Spleen (tissue), 11 donors: Measurements from ENCODE around the gene ANO1. TPM values are rescaled to one million over a fixed set of nuclear protein-coding genes. Genes with fewer than 3 reads are reported as not detected.

ENCODE experiments used
- DNase-seq: peaks from one replicate; pipeline ENCODE4 v3.0.0-alpha.2; 2020
- H3K27ac ChIP-seq, 8 donors: fragments of 200-600 bp; sonication (generic) in 7 of 8; 1 replicate in 4 of 8; 2 replicates in 4 of 8; pipeline versions ENCODE4 v1.5.0 to v1.8.0; 2016 to 2021; ENCODE audit warnings: inconsistent platforms in 4 of 8, mild to moderate bottlenecking in 4 of 8, moderate library complexity in 1 of 8
- H3K27me3 ChIP-seq, 7 donors: fragments of 200-600 bp; sonication (generic) in 6 of 7; replicated peaks in 1 of 7; 1 replicate in 4 of 7; 2 replicates in 3 of 7; pipeline versions ENCODE4 v1.5.0 to v1.8.0; 2016 to 2021; ENCODE audit warnings: inconsistent platforms in 3 of 7, mild to moderate bottlenecking in 1 of 7
- H3K36me3 ChIP-seq, 6 donors: fragments of 200-600 bp; sonication (generic) in 5 of 6; 1 replicate in 4 of 6; 2 replicates in 2 of 6; pipeline versions ENCODE4 v1.5.0 to v1.8.0; 2016 to 2021; ENCODE audit warnings: inconsistent platforms in 2 of 6
- H3K4me1 ChIP-seq, 6 donors: fragments of 200-600 bp; sonication (generic) in 5 of 6; 1 replicate in 3 of 6; 2 replicates in 3 of 6; pipeline versions ENCODE4 v1.5.0 to v1.8.0; 2016 to 2021; ENCODE audit warnings: inconsistent platforms in 3 of 6
- H3K4me3 ChIP-seq, 8 donors: fragments of 200-600 bp; sonication (generic) in 7 of 8; 1 replicate in 4 of 8; 2 replicates in 4 of 8; pipeline versions ENCODE4 v1.5.0 to v1.8.0; 2016 to 2021; ENCODE audit warnings: inconsistent platforms in 4 of 8, mild to moderate bottlenecking in 4 of 8, moderate library complexity in 2 of 8
- H3K9me3 ChIP-seq, 8 donors: fragments of 200-600 bp; sonication (generic) in 7 of 8; 1 replicate in 4 of 8; 2 replicates in 4 of 8; pipeline versions ENCODE4 v1.5.0 to v1.8.0; 2016 to 2021; ENCODE audit warnings: inconsistent platforms in 4 of 8
- POLR2A ChIP-seq, 3 donors: fragments of 450-650 bp; IDR thresholded peaks; one replicate each; pipeline ENCODE4 v1.5.1; 2017; ENCODE audit warnings: antibody characterized with exemption in 3 of 3, mild to moderate bottlenecking in 1 of 3
- POLR2AphosphoS5 ChIP-seq, 3 donors: sonication (generic); formaldehyde crosslinking; IDR thresholded peaks; one replicate each; pipeline ENCODE4 v1.5.1; 2017; ENCODE audit warnings: antibody characterized with exemption in 3 of 3
- whole genome bisulfite sequencing, 5 donors: extraction: QIAGEN DNeasy Blood & Tissue Kit in 3 of 5; methylation state at CpG; one replicate each; pipeline versions ENCODE4 v1.1.5 to v1.1.7; 2013 to 2018; 5-methylcytosine and 5-hydroxymethylcytosine counted together
- intact Hi-C: fragments of 100-400 bp; cut with DNase I; formaldehyde crosslinking; loops from one replicate; pipeline ENCODE4 v1.15.0; 2023; ENCODE audit warnings: low total_unique reads
- polyA plus RNA-seq, 3 donors: library from polyadenylated mRNA; stranded (reverse); fragments of 200-250 nt; gene quantifications; one replicate each; pipeline ENCODE4 v1.2.1, GENCODE V29; 2013
- total RNA-seq, 7 donors: library from RNA; depleted of rRNA in 3 of 7; stranded (reverse); fragments of >200 nt in 3 of 7; fragmentation: NEBNext Ultra II Directional in 4 of 7; extraction: Animal tissue kit (Norgen Biotek cat#: 25700) in 4 of 7; gene quantifications; one replicate each; pipeline versions ENCODE4 v1.1.0 to v1.2.1, GENCODE V29; 2016 to 2021
- TF ChIP-seq, protein P1 (sequence below), 11 experiments: fragments of 200-600 bp in 7 of 11; fragments of 450-650 bp in 4 of 11; sonication (generic) in 4 of 11; IDR thresholded peaks in 8 of 11; conservative IDR thresholded peaks in 3 of 11; 1 replicate in 7 of 11; 2 replicates in 4 of 11; pipeline versions ENCODE4 v1.4.0 to v1.8.0; 2016 to 2021; ENCODE audit warnings: antibody characterized with exemption in 11 of 11, inconsistent platforms in 4 of 11, mild to moderate bottlenecking in 1 of 11
- donor health status: healthy with polysubstance abuse.
- donor health status: DM: no; HTN: no; CAD: no; lungs with moderate emphysema.
- donor health status: DM: no; HTN: no; CAD: no.
- donor health status: Bipolar disorder and iron deficiency.
- donor health status: healthy.
- donor health status: DM: no; HTN: no; CAD: no.
- donor health status: DM: yes; HTN: yes; CAD: no.

The ANO1 gene
- total and polyA plus RNA-seq, 10 donors: 0.22 to 1.2 (median 0.62) TPM

DNA sequence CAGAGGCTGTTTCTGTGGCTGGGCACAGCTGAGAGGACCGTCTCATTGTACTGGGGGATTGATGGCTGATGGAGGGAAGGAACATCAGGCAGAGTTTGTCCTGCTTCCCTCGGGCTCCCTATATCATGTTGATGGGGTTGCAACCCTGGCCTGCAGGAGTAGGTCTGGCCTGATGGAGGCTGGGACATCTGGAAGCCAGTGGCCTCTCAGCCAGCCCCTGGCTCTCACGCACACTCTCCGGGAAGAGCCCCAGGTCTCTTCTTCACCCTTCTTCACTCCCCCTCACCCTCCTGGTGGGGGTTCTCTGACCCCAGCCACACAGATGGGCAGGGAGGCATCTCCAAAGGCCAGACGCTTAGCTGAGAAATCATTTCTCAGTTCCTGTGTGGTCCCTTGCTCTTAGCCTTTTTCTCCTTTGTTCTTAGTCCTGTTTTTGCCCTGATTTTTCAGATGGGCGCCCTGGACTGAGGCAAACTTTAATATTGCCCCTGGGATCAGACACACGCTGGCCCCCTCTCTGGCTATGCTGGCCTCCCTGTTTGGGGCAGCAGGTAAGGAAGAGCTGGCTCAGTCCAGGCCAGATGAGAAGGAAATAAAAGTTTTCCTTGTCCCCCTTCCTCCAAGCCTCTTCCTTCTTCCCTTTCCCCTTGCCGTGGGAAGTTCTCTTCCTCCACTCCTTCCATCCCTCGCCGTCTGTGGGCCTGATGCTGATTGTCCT is 13.9 kb upstream of the ANO1 start:
- WGBS, 5 donors: 72 to 79% (median 79%) methylated on average over 10 of the region's 10 CpGs

DNA sequence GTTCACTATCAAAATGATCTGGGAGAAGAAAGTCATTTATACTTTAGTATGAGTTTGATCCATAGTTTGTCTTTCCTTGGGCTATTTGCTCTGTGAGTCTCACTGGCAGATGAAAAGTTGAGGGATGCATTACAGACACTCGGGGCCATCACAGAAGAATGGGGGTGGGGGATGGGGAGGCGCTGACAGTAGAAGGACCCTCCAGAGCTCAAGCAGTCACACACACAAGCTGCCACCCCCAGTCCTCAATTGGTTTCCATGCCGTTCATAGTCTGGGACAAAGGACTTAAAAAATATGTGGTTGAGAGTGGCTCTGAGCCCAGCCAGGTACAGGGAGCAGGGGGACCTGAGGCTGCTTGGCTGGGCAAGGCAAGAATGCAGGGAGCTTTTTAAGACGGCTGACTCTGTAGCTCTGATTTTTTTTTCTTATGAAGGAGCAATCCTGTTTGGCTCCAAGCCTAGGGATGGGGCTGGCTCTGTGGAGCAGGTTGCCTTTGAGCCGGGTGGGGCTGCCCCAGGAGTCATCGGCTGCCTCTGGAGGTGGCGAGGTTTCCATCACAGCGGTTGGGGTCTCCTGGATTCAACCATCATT is 13.3 kb upstream of the ANO1 start:
- no peaks in the 10 kb centered on the region for H3K9me3 ChIP-seq
- H3K27me3 ChIP-seq: peaks cover 0 to 39% (median 0%) of the 10 kb centered on the region in 7 donors
- 74 to 86% (median 84%) methylated on average over 8 of the region's 8 CpGs for WGBS, 5 donors
- H3K36me3 ChIP-seq: no peaks in the 10 kb centered on the region
- peaks cover 0 to 11% (median 6%) of the 10 kb centered on the region in 6 donors for H3K4me1 ChIP-seq
- TF ChIP-seq, protein P1, sequence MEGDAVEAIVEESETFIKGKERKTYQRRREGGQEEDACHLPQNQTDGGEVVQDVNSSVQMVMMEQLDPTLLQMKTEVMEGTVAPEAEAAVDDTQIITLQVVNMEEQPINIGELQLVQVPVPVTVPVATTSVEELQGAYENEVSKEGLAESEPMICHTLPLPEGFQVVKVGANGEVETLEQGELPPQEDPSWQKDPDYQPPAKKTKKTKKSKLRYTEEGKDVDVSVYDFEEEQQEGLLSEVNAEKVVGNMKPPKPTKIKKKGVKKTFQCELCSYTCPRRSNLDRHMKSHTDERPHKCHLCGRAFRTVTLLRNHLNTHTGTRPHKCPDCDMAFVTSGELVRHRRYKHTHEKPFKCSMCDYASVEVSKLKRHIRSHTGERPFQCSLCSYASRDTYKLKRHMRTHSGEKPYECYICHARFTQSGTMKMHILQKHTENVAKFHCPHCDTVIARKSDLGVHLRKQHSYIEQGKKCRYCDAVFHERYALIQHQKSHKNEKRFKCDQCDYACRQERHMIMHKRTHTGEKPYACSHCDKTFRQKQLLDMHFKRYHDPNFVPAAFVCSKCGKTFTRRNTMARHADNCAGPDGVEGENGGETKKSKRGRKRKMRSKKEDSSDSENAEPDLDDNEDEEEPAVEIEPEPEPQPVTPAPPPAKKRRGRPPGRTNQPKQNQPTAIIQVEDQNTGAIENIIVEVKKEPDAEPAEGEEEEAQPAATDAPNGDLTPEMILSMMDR (IDR thresholded peaks at IDR 0.05 in 8 of 11, conservative IDR thresholded peaks at IDR 0.05 in 3 of 11): no peak
- TF ChIP-seq POLR2A (IDR thresholded peaks at IDR 0.05) (no peak), POLR2AphosphoS5 (IDR thresholded peaks at IDR 0.05) (no peak)
- DNase-seq: no peak
- intact Hi-C loops: no loop called here
- H3K27ac ChIP-seq: no peak overlapping the region
- no peak overlapping the region for H3K4me3 ChIP-seq

More for the DNA sequence above, 13.9 kb upstream of the ANO1 start:
- H3K36me3 ChIP-seq: no peaks in the 10 kb centered on the region
- peaks cover 0 to 32% (median 0%) of the 10 kb centered on the region in 7 donors for H3K27me3 ChIP-seq
- TF ChIP-seq POLR2A (IDR thresholded peaks at IDR 0.05) (no peak), POLR2AphosphoS5 (IDR thresholded peaks at IDR 0.05) (no peak)
- TF ChIP-seq, protein P1 (IDR thresholded peaks at IDR 0.05 in 8 of 11, conservative IDR thresholded peaks at IDR 0.05 in 3 of 11): no peak
- no peaks in the 10 kb centered on the region for H3K9me3 ChIP-seq
- peaks cover 0 to 11% (median 6%) of the 10 kb centered on the region in 6 donors for H3K4me1 ChIP-seq
- no peak for DNase-seq
- intact Hi-C loops: no loop called here
- no peak overlapping the region for H3K4me3 ChIP-seq
- H3K27ac ChIP-seq: no peak overlapping the region

DNA sequence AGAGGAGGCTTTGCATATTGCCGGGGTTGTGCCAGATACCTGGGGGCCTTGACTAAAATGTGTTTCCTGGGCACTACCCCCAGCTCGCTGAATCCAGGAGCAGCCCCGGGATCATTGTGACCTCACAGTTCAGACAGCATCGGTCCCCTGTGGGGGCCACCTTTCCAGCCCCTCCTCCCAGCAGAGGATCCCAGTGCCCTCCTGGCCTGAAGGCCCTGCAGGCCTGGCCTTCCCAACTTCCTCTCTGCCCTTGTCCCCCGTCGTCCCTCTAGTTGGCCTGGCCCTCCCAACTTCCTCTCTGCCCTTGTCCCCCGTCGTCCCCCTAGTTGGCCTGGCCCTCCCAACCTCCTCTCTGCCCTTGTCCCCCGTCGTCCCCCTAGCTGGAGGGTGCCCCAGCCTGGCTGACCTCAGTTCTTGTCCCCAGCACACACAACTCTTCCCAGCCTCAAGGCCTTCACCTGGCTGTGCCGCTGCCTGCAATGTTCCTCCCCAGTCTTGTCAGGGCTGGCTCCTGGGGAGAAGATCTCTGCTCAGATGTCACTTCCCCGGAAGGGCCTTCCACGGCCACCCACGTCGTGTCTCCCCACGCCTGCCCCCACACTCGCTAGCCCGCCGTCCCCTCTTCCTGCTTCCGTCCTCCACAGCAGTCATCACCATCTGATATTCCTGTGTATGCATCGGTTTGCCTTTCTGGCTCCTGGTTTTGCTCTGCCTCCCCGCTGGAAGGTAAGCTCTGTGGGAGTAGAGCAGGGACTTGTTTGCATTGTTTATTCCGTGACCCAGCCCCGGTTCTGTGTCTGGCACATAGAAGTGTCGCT is 12.6 kb upstream of the ANO1 start:
- WGBS, 5 donors: 75 to 79% (median 77%) methylated on average over 24 to 25 of the region's 25 CpGs
- DNase-seq: peak; percentile 47
- no peak overlapping the region for H3K4me3 ChIP-seq
- intact Hi-C loops: no loop called here
- peaks cover 0 to 45% (median 0%) of the 10 kb centered on the region in 7 donors for H3K27me3 ChIP-seq
- H3K27ac ChIP-seq: no peak overlapping the region
- TF ChIP-seq, protein P1 (IDR thresholded peaks at IDR 0.05 in 8 of 11, conservative IDR thresholded peaks at IDR 0.05 in 3 of 11): no peak
- TF ChIP-seq POLR2A (IDR thresholded peaks at IDR 0.05) (no peak), POLR2AphosphoS5 (IDR thresholded peaks at IDR 0.05) (no peak)
- H3K9me3 ChIP-seq: no peaks in the 10 kb centered on the region
- H3K36me3 ChIP-seq: no peaks in the 10 kb centered on the region
- peaks cover 0 to 11% (median 6%) of the 10 kb centered on the region in 6 donors for H3K4me1 ChIP-seq
